ENCODE results near the gene PRUNE2. TPM values are rescaled to one million over a fixed set of nuclear protein-coding genes. Genes with fewer than 3 reads are reported as not detected.

PRUNE2 gene
- total RNA-seq, 1 donor from 2014 or later = 4.3 TPM

- TF ChIP-seq, protein P1, sequence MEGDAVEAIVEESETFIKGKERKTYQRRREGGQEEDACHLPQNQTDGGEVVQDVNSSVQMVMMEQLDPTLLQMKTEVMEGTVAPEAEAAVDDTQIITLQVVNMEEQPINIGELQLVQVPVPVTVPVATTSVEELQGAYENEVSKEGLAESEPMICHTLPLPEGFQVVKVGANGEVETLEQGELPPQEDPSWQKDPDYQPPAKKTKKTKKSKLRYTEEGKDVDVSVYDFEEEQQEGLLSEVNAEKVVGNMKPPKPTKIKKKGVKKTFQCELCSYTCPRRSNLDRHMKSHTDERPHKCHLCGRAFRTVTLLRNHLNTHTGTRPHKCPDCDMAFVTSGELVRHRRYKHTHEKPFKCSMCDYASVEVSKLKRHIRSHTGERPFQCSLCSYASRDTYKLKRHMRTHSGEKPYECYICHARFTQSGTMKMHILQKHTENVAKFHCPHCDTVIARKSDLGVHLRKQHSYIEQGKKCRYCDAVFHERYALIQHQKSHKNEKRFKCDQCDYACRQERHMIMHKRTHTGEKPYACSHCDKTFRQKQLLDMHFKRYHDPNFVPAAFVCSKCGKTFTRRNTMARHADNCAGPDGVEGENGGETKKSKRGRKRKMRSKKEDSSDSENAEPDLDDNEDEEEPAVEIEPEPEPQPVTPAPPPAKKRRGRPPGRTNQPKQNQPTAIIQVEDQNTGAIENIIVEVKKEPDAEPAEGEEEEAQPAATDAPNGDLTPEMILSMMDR (conservative IDR thresholded peaks at IDR 0.05) = no peak
- H3K4me1 Mint-ChIP-seq = peaks cover 30% of the 10 kb centered on the region
- H3K9me3 Mint-ChIP-seq = no peaks in the 10 kb centered on the region
- no peaks in the 10 kb centered on the region for H3K36me3 Mint-ChIP-seq (ENCODE audit: low read depth)
- DNase-seq (ENCODE audit: low read depth, low spot score) = no peak
- H3K27me3 Mint-ChIP-seq (ENCODE audit: low read depth) = no peaks in the 10 kb centered on the region
- H3K4me3 Mint-ChIP-seq = no peak overlapping the region
- no peak overlapping the region for H3K27ac Mint-ChIP-seq (ENCODE audit: unreplicated experiment)
These were observed 259.7 kb downstream of the PRUNE2 start for GRCh38 chr9:76646249-76646648.

- Mint-ChIP-seq H3K4me1 (peaks cover 22% of the 10 kb centered on the region), H3K27ac (ENCODE audit: unreplicated experiment) (no peak overlapping the region), H3K36me3 (ENCODE audit: low read depth) (no peaks in the 10 kb centered on the region), H3K9me3 (no peaks in the 10 kb centered on the region), H3K4me3 (no peak overlapping the region), H3K27me3 (ENCODE audit: low read depth) (no peaks in the 10 kb centered on the region)
- TF ChIP-seq, protein P1 (conservative IDR thresholded peaks at IDR 0.05) = no peak
- DNase-seq (ENCODE audit: low read depth, low spot score) = no peak
These were observed 261.2 kb downstream of the PRUNE2 start for GRCh38 chr9:76644647-76645250.

GRCh38 chr9:76644171-76644570 is 261.7 kb downstream of the PRUNE2 start:
- H3K4me1 Mint-ChIP-seq = peaks cover 22% of the 10 kb centered on the region
- TF ChIP-seq, protein P1 (conservative IDR thresholded peaks at IDR 0.05) = no peak
- no peak overlapping the region for H3K27ac Mint-ChIP-seq (ENCODE audit: unreplicated experiment)
- no peak overlapping the region for H3K4me3 Mint-ChIP-seq
- no peak for DNase-seq (ENCODE audit: low read depth, low spot score)
- H3K9me3 Mint-ChIP-seq = no peaks in the 10 kb centered on the region
- H3K36me3 Mint-ChIP-seq (ENCODE audit: low read depth) = no peaks in the 10 kb centered on the region
- H3K27me3 Mint-ChIP-seq (ENCODE audit: low read depth) = no peaks in the 10 kb centered on the region

DNA sequence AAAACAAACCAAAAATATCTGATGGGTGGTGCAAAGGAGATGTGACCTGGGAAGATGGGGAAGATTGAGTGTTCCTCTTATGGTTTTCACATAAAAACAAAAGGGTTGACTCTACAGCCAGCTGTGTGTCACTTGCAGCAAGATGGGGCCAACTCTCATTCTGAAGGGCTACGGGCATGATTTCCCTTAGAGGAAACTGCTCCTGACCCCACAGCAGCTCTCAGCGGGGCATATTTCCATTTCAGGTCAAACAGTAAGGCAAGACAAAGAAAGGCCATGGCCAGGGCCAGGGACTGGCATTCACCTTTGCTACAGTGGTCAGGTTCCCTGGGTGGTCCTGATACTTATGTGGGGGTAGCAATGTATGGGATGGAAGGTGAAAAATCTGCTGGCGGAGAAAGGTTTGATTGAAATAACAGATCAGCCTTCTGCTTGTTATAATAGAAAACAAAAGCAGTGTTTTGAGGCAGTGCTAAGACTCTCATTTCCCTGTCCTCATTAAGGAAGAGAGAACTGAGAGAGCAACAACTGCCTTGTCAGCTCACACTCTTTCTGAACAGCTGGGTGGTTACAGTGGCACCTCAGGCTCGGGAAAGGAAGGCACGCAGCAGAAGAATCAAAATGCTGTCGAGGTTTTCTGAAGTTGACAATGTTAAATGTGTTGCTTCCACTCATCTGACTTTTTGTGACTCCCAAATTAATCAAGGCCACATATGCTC is 262.4 kb downstream of the PRUNE2 start:
- no peak overlapping the region for H3K4me3 Mint-ChIP-seq
- no peak for DNase-seq (ENCODE audit: low read depth, low spot score)
- H3K36me3 Mint-ChIP-seq (ENCODE audit: low read depth) = no peaks in the 10 kb centered on the region
- peaks cover 23% of the 10 kb centered on the region for H3K4me1 Mint-ChIP-seq
- no peaks in the 10 kb centered on the region for H3K27me3 Mint-ChIP-seq (ENCODE audit: low read depth)
- H3K27ac Mint-ChIP-seq (ENCODE audit: unreplicated experiment) = no peak overlapping the region
- TF ChIP-seq, protein P1 (conservative IDR thresholded peaks at IDR 0.05) = no peak
- H3K9me3 Mint-ChIP-seq = no peaks in the 10 kb centered on the region

GRCh38 chr9:76642701-76643209 is 263.2 kb downstream of the PRUNE2 start:
- Mint-ChIP-seq H3K36me3 (ENCODE audit: low read depth) (no peaks in the 10 kb centered on the region), H3K4me1 (peaks cover 31% of the 10 kb centered on the region), H3K9me3 (no peaks in the 10 kb centered on the region), H3K4me3 (no peak overlapping the region), H3K27ac (ENCODE audit: unreplicated experiment) (no peak overlapping the region), H3K27me3 (ENCODE audit: low read depth) (no peaks in the 10 kb centered on the region)
- no peak for DNase-seq (ENCODE audit: low read depth, low spot score)
- TF ChIP-seq, protein P1 (conservative IDR thresholded peaks at IDR 0.05) = no peak

All from neural crest cell (in vitro differentiated cells).